Iris pigment epithelial cell (primary cell): ENCODE data around the gene NFKBIB.
"Not testable (repeated sequence)": the region's sequence is repeated elsewhere in the genome, so short reads cannot be mapped to it uniquely, and the experiment has no call there.

Source experiments
- DNase-seq: peaks from one replicate; pipeline ENCODE4 v3.0.0-alpha.2; 2011; ENCODE audit warnings: low read depth

NFKBIB gene

GRCh38 chr19:38928391-38929001, 28.7 kb downstream of the NFKBIB start:
- no peak for DNase-seq

- DNase-seq: peak; percentile 91
Measured at GRCh38 chr19:38929929-38930775, 30.4 kb downstream of the NFKBIB start, which contains the start of gene SARS2. Gene SARS2 (minus strand): TSS chr19:38930763. CDS start chr19:38930736, 27 bp downstream.

- DNase-seq: peak; percentile 99
Measured at GRCh38 chr19:38930776-38931520, 31.2 kb downstream of the NFKBIB start, which contains the start of gene MRPS12. Gene MRPS12 (plus strand): TSS chr19:38930944. CDS start chr19:38931295, 351 bp downstream.

- no peak for DNase-seq
Measured at GRCh38 chr19:38931521-38931793, 31.7 kb downstream of the NFKBIB start.

GRCh38 chr19:38932425-38933179, 32.8 kb downstream of the NFKBIB start:
- peak; percentile 53 for DNase-seq

- DNase-seq: no peak
Measured at GRCh38 chr19:38933544-38933943, 33.8 kb downstream of the NFKBIB start.

- DNase-seq: no peak
Measured at GRCh38 chr19:38939957-38940356, 40.2 kb downstream of the NFKBIB start.

GRCh38 chr19:38941466-38941865, 41.7 kb downstream of the NFKBIB start:
- not testable (repeated sequence) for DNase-seq

GRCh38 chr19:38941979-38942378, 42.2 kb downstream of the NFKBIB start:
- DNase-seq: no peak

- no peak for DNase-seq
Measured at GRCh38 chr19:38942471-38943181, 42.9 kb downstream of the NFKBIB start.

GRCh38 chr19:38944981-38945506, 45.3 kb downstream of the NFKBIB start:
- DNase-seq: no peak

- DNase-seq: no peak
Measured at GRCh38 chr19:38945562-38946228, 45.9 kb downstream of the NFKBIB start.

GRCh38 chr19:38946229-38947010, 46.7 kb downstream of the NFKBIB start:
- DNase-seq: no peak

- peak; percentile 91 for DNase-seq
Measured at GRCh38 chr19:38949580-38950367, 50.0 kb downstream of the NFKBIB start.

- no peak for DNase-seq
Measured at GRCh38 chr19:38951187-38951586, 51.4 kb downstream of the NFKBIB start.

GRCh38 chr19:38952395-38953165, 52.8 kb downstream of the NFKBIB start:
- peak; percentile 36 for DNase-seq

GRCh38 chr19:38953677-38954076, 53.9 kb downstream of the NFKBIB start:
- DNase-seq: no peak

GRCh38 chr19:38956264-38956663, 56.5 kb downstream of the NFKBIB start:
- DNase-seq: no peak
